ENCODE results near the gene MSN.
"Not testable (repeated sequence)": the region's sequence is repeated elsewhere in the genome, so short reads cannot be mapped to it uniquely, and the experiment has no call there.

MSN gene

GRCh38 chrX:65757943-65758342, 90.5 kb downstream of the MSN start:
- TF ChIP-seq POLR2A (IDR thresholded peaks at IDR 0.05; ENCODE audit: low read depth, low read length) = no peak
- TF ChIP-seq TAF1 (IDR thresholded peaks at IDR 0.05; ENCODE audit: borderline replicate concordance, low read depth, low read length) = no peak
- FAIRE-seq (peak; percentile 60), DNase-seq (ENCODE audit: insufficient read length) (no peak)

DNA sequence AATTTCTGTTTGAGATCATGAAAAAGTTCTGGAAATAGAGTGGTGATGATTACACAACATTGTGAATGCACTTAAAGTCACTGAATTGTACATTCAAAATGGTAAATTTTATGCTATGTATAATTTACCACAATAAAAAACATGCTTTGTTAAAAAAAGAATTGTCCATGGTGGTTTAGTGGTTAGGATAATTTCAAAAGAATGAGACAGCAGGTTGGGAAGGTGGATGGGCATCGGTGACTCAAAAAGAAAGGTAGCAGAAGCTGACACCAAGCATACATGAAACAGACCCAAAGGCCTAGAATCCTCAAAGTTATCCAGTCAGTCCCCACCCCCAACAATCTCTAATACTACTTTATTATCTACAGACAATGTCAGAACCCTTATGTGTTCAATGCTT, 91.1 kb downstream of the MSN start:
- TF ChIP-seq POLR2A (IDR thresholded peaks at IDR 0.05; ENCODE audit: low read depth, low read length) (no peak), TAF1 (IDR thresholded peaks at IDR 0.05; ENCODE audit: borderline replicate concordance, low read depth, low read length) (no peak), POLR2AphosphoS5 (IDR thresholded peaks at IDR 0.05; ENCODE audit: low read depth, low read length) (no peak)
- DNase-seq (ENCODE audit: insufficient read length) (no peak), FAIRE-seq (no peak)

DNA sequence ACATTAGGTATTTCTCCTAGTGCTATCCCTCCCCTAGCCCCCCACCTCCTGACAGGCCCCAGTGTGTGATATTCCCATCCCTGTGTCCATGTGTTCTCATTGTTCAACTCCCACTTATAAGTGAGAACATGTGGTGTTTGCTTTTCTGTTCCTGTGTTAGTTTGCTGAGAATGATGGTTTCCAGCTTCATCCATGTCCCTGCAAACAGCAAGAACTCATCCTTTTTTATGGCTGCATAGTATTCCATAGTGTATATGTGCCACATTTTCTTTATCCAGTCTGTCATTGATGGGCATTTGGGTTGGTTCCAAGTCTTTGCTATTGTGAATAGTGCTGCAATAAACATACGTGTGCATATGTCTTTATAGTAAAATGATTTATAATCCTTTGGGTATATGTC, 92.1 kb downstream of the MSN start:
- FAIRE-seq; DNase-seq (ENCODE audit: insufficient read length): not testable (repeated sequence)

GRCh38 chrX:65769564-65770292, 102.3 kb downstream of the MSN start:
- FAIRE-seq = no peak
- no peak for DNase-seq (ENCODE audit: insufficient read length)
- TF ChIP-seq POLR2A (IDR thresholded peaks at IDR 0.05; ENCODE audit: low read depth, low read length) = no peak
- TF ChIP-seq TAF1 (IDR thresholded peaks at IDR 0.05; ENCODE audit: borderline replicate concordance, low read depth, low read length) = no peak
- TF ChIP-seq POLR2AphosphoS5 (IDR thresholded peaks at IDR 0.05; ENCODE audit: low read depth, low read length) = no peak

GRCh38 chrX:65772842-65773241, 105.4 kb downstream of the MSN start:
- no peak for TF ChIP-seq POLR2A (IDR thresholded peaks at IDR 0.05; ENCODE audit: low read depth, low read length)
- TF ChIP-seq POLR2AphosphoS5 (IDR thresholded peaks at IDR 0.05; ENCODE audit: low read depth, low read length) = no peak
- TF ChIP-seq TAF1 (IDR thresholded peaks at IDR 0.05; ENCODE audit: borderline replicate concordance, low read depth, low read length) = no peak
- FAIRE-seq = peak; percentile 84
- DNase-seq (ENCODE audit: insufficient read length) = no peak

GRCh38 chrX:65781845-65782244, 114.4 kb downstream of the MSN start:
- no peak for DNase-seq (ENCODE audit: insufficient read length)
- no peak for FAIRE-seq
- no peak for TF ChIP-seq POLR2A (IDR thresholded peaks at IDR 0.05; ENCODE audit: low read depth, low read length)
- no peak for TF ChIP-seq POLR2AphosphoS5 (IDR thresholded peaks at IDR 0.05; ENCODE audit: low read depth, low read length)
- no peak for TF ChIP-seq TAF1 (IDR thresholded peaks at IDR 0.05; ENCODE audit: borderline replicate concordance, low read depth, low read length)

GRCh38 chrX:65783746-65784145, 116.3 kb downstream of the MSN start:
- DNase-seq (ENCODE audit: insufficient read length) (no peak), FAIRE-seq (peak; percentile 30)
- TF ChIP-seq POLR2A (IDR thresholded peaks at IDR 0.05; ENCODE audit: low read depth, low read length) (no peak), POLR2AphosphoS5 (IDR thresholded peaks at IDR 0.05; ENCODE audit: low read depth, low read length) (no peak), TAF1 (IDR thresholded peaks at IDR 0.05; ENCODE audit: borderline replicate concordance, low read depth, low read length) (no peak)
